ENCODE measurements around the gene IGFLR1. TPM values are rescaled to one million over a fixed set of nuclear protein-coding genes. Genes with fewer than 3 reads are reported as not detected.
A peak's percentile ranks its signal among the peaks of the same experiment; 100 is the strongest.

The IGFLR1 gene
- polyA plus RNA-seq, 6 donors from 2014 or later, result 114 to 195 (median 134) TPM

DNA sequence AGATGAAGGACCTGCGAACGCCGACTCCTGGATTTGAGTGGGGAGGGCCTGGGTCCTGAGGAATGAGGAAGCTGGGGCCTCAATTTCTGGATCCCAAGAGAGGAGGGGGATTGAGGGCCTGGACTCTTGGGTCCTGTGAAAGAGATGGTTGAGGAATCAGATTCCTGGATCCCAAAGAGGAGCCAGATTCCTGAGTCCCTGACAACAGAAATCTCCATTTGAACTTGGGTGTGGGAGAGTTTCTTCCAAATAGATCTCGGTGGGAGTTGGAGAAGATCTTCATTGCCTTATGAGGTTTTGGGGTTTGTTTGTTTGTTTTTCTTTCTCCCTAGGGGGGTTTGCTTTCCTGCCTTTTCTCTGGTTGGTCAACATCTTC, 3.8 kb upstream of the IGFLR1 start:
- Mint-ChIP-seq H3K9me3 (peaks cover 0 to 3% (median 0%) of the 10 kb centered on the region in 7 donors), H3K36me3 (peaks cover 0 to 8% of the 10 kb centered on the region in 2 donors), H3K27me3 (no peaks in the 10 kb centered on the region), H3K27ac (peak overlapping the region; percentile 69 to 100 (median 88)), H3K4me3 (peak overlapping the region; percentile 85 to 100 (median 96)), H3K4me1 (peaks cover 43 to 69% (median 58%) of the 10 kb centered on the region in 3 donors)
- DNase-seq, result no peak
- ATAC-seq (ENCODE audit: low read depth in 2 of 2), result no peak

DNA sequence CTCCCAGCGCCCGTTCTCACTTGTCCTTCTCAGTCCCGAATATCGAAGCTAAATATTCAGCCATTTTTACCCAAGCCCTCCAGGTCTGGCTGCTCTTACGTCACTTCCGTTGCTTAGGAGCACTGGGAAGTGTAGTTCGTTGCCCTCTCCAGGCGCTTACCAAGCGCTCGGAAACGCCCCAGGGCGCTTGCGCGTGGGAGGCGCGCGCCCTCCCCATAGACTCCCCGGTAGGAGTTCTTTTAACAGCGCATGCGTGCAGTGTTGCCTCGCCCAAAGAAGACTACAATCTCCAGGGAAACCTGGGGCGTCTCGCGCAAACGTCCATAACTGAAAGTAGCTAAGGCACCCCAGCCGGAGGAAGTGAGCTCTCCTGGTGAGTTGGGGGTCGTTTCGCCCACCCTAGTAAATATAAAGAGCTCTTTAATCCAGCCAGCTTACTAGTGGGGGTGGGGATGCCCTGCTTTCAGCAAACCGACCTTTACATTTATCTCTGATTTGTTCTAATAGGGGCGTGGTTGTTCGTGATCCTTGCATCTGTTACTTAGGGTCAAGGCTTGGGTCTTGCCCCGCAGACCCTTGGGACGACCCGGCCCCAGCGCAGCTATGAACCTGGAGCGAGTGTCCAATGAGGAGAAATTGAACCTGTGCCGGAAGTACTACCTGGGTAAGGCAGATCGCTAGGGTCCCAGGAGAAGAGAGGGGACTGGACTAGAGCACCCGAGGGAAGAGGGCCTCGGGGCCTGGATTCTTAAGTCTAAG, 3.3 kb upstream of the IGFLR1 start, which contains the start of the genes PSENEN and U2AF1L4:
PSENEN (plus strand) TSS at position 324 of the 759 bp plus-strand sequence; CDS start at position 604, 280 bp downstream.
U2AF1L4 (minus strand) TSS at position 91 of the 759 bp plus-strand sequence; CDS start at position 64, 27 bp downstream.
- ATAC-seq (ENCODE audit: low read depth in 2 of 2) (peak; percentile 52 to 57), DNase-seq (peak; percentile 97)
- H3K27ac Mint-ChIP-seq, result peak within 1 kb of the TSS; percentile 98 to 100 (median 99)
- peak within 1 kb of the TSS; percentile 85 to 100 (median 96) for H3K4me3 Mint-ChIP-seq
- H3K9me3 Mint-ChIP-seq, result peaks cover 0 to 3% (median 0%) of the 10 kb centered on the region in 7 donors
- no peaks in the 10 kb centered on the region for H3K27me3 Mint-ChIP-seq
- peaks cover 0 to 8% of the 10 kb centered on the region in 2 donors for H3K36me3 Mint-ChIP-seq
- H3K4me1 Mint-ChIP-seq, result peaks cover 43 to 74% (median 64%) of the 10 kb centered on the region in 3 donors

GRCh38 chr19:35744430-35745327, 2.4 kb upstream of the IGFLR1 start:
- Mint-ChIP-seq H3K4me3 (peak overlapping the region; percentile 85 to 100 (median 96)), H3K36me3 (peaks cover 0 to 8% of the 10 kb centered on the region in 2 donors), H3K4me1 (peaks cover 38 to 71% (median 65%) of the 10 kb centered on the region in 3 donors), H3K27ac (peak overlapping the region; percentile 98 to 100 (median 99)), H3K27me3 (no peaks in the 10 kb centered on the region), H3K9me3 (peaks cover 0 to 3% (median 0%) of the 10 kb centered on the region in 7 donors)
- peak; percentile 49 to 53 for ATAC-seq (ENCODE audit: low read depth in 2 of 2)
- peak; percentile 91 for DNase-seq

- Mint-ChIP-seq H3K4me3 (peak overlapping the region; percentile 85 to 100 (median 96)), H3K9me3 (peaks cover 0 to 2% (median 0%) of the 10 kb centered on the region in 7 donors), H3K27ac (peak overlapping the region; percentile 78 to 100 (median 98)), H3K36me3 (peaks cover 0 to 8% of the 10 kb centered on the region in 2 donors), H3K4me1 (peaks cover 32 to 73% (median 67%) of the 10 kb centered on the region in 3 donors), H3K27me3 (no peaks in the 10 kb centered on the region)
- DNase-seq, result no peak
- no peak for ATAC-seq (ENCODE audit: low read depth in 2 of 2)
These were observed 1.6 kb upstream of the IGFLR1 start for GRCh38 chr19:35743640-35744429.

- H3K9me3 Mint-ChIP-seq, result peaks cover 0 to 2% (median 0%) of the 10 kb centered on the region in 7 donors
- H3K4me3 Mint-ChIP-seq, result peak overlapping the region; percentile 85 to 98 (median 95)
- DNase-seq (no peak), ATAC-seq (ENCODE audit: low read depth in 2 of 2) (no peak)
- peak overlapping the region; percentile 61 to 99 (median 96) for H3K27ac Mint-ChIP-seq
- H3K4me1 Mint-ChIP-seq, result peaks cover 38 to 72% (median 70%) of the 10 kb centered on the region in 3 donors
- H3K27me3 Mint-ChIP-seq, result no peaks in the 10 kb centered on the region
- H3K36me3 Mint-ChIP-seq, result peaks cover 0 to 15% of the 10 kb centered on the region in 2 donors
These were observed 1.1 kb downstream of the IGFLR1 start for GRCh38 chr19:35741203-35741515.

DNA sequence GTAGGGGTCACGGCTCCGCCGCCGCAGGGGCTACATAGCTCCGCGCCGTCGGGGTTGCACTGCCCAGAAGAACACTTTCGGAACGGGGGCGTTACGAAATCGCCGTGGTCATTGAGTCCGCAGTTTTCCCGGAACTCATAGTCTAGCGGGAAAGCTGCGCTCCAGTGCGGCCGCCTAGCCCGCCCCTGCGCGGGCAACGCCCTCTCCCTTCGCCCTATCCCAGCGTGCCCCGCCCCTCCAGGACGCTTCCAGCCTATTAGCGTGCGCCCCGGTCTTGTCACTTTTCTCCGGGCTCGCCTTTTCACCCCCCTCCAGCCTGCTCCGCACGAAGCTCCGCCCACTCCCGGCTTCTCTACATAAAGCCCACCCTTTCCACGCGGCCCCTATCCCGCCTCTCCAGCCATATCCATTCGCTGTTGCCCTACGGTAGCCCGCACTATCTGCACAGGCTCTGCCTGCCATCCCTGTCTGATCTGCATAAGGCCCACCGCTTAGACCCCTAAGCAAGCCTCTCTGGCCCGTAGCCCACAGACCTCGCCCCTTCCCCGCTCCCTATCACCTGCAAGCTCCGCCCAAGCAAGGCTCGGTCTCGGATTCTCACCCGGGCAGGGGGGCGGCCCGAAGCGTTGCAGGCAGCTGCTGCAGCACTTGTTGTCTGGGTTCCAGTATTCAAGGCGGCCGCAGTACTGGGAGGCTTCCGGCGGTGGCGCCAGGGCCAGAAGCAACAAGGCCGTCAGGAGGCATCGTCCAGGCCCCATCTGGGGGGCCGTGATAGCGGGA, 1.6 kb downstream of the IGFLR1 start:
- ATAC-seq (ENCODE audit: low read depth in 2 of 2) (peak; percentile 61 to 64), DNase-seq (peak; percentile 92)
- Mint-ChIP-seq H3K4me1 (peaks cover 35 to 67% (median 65%) of the 10 kb centered on the region in 3 donors), H3K27me3 (no peaks in the 10 kb centered on the region), H3K27ac (peak overlapping the region; percentile 61 to 98 (median 94)), H3K4me3 (peak overlapping the region; percentile 85 to 98 (median 94)), H3K36me3 (peaks cover 0 to 21% of the 10 kb centered on the region in 2 donors), H3K9me3 (peaks cover 0 to 2% (median 0%) of the 10 kb centered on the region in 7 donors)

DNA sequence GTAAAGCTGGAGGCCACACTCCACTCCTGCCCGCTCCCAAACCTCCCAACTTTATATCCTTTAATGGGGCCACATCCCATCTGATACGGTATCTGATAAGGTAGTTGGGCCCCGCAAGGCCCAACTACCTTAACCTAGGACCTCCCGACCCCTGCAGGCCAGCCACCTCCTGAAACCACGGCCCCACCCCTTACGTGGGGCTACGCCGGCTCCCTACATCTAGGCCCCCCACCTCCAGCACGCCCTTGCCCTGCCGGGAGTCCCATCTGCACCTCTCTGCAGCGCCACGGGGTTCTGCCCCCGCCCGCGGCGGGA, 2.2 kb downstream of the IGFLR1 start:
- Mint-ChIP-seq H3K4me1 (peaks cover 37 to 68% (median 63%) of the 10 kb centered on the region in 3 donors), H3K9me3 (no peaks in the 10 kb centered on the region), H3K36me3 (peaks cover 0 to 24% of the 10 kb centered on the region in 2 donors), H3K4me3 (peak overlapping the region; percentile 85 to 98 (median 94)), H3K27me3 (no peaks in the 10 kb centered on the region), H3K27ac (peak overlapping the region in 2 of 6 donors; percentile 94 to 98)
- DNase-seq (no peak), ATAC-seq (ENCODE audit: low read depth in 2 of 2) (peak; percentile 3 to 6)

DNA sequence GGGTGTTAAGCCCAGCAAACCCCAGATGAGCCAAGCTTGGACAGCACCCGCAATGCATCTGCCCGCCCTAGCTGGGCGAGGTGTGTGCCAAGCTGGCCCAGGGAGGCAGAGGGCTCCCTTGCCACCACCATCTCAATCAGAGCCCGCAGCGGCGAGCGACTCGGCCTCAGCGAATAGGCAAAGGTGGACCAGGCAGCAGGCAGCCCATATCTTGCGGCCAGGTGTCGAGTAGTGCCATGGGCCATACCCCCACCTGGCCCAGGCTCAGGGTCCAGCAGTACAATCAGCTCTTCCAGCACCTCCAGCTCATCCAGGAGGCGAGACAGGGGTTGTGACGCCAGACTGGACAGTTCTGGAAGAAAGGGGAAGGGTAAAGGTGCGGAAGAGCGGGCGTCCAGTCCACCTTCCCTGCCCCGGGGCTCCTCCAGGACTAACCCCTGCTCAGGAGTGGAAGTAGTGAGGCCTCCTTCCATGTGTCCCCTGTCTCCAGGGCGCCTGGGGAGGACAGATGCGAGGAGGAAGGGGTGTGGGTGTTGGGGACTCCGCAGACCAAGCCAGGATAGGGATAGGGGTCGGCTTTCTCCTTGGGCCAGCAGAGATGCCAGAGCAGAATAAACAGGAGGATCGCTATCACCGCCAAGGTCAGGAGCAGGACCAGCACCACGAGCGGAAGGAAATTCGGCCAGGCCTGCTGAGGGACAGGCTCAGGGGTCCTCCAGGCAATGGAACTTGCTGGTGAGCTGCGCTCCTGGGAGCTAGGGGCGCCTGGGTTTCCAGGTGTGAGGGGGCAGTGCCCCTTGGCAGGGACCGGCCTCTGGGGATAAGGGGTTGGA, 2.8 kb downstream of the IGFLR1 start:
- H3K27me3 Mint-ChIP-seq, result no peaks in the 10 kb centered on the region
- DNase-seq, result no peak
- peak overlapping the region; percentile 85 to 98 (median 94) for H3K4me3 Mint-ChIP-seq
- H3K27ac Mint-ChIP-seq, result peak overlapping the region in 2 of 6 donors; percentile 88 to 94
- H3K36me3 Mint-ChIP-seq, result peaks cover 0 to 29% of the 10 kb centered on the region in 2 donors
- H3K9me3 Mint-ChIP-seq, result no peaks in the 10 kb centered on the region
- peaks cover 37 to 73% (median 60%) of the 10 kb centered on the region in 3 donors for H3K4me1 Mint-ChIP-seq
- ATAC-seq (ENCODE audit: low read depth in 2 of 2), result no peak

GRCh38 chr19:35738887-35739229, 3.4 kb downstream of the IGFLR1 start:
- Mint-ChIP-seq H3K9me3 (no peaks in the 10 kb centered on the region), H3K36me3 (peaks cover 0 to 35% of the 10 kb centered on the region in 2 donors), H3K4me3 (peak overlapping the region; percentile 21 to 94 (median 74)), H3K27me3 (no peaks in the 10 kb centered on the region), H3K4me1 (peaks cover 39 to 73% (median 58%) of the 10 kb centered on the region in 3 donors), H3K27ac (peak overlapping the region in 4 of 6 donors; percentile 15 to 88 (median 56))
- DNase-seq, result no peak
- no peak for ATAC-seq (ENCODE audit: low read depth in 2 of 2)

DNA sequence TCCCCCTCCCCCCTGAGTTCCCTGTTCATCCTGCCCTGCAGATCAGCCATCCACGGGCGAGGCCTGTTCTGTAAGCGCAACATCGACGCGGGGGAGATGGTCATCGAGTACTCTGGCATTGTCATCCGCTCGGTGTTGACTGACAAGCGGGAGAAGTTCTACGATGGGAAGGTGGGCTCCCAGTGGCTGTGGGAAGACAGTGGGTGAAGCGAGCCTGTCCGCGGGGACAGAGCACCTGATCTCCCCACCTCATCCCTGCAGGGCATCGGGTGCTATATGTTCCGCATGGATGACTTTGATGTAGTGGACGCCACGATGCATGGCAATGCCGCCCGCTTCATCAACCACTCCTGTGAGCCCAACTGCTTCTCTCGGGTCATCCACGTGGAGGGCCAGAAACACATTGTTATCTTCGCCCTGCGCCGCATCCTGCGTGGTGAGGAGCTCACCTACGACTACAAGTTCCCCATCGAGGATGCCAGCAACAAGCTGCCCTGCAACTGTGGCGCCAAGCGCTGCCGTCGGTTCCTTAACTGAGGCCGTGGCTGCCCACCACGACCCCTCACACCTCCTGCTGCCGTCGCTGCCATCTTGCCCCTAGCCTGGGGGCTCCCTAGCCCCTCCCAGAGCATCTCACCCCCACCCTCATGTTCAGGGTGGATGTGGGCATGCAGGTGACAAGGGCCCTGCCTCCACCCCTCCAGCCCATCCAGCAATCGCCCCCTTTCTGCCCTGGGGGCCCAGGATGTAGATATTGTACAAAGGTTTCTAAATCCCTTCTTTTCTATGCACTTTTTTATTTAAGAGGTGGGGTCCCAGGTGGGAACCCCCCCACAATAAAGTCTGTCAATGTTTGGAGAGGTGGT, 4.0 kb downstream of the IGFLR1 start:
- H3K4me3 Mint-ChIP-seq, result peak overlapping the region in 7 of 8 donors; percentile 21 to 87 (median 63)
- peak overlapping the region in 5 of 6 donors; percentile 15 to 88 (median 51) for H3K27ac Mint-ChIP-seq
- ATAC-seq (ENCODE audit: low read depth in 2 of 2) (no peak), DNase-seq (no peak)
- H3K27me3 Mint-ChIP-seq, result no peaks in the 10 kb centered on the region
- no peaks in the 10 kb centered on the region for H3K9me3 Mint-ChIP-seq
- H3K4me1 Mint-ChIP-seq, result peaks cover 40 to 71% (median 56%) of the 10 kb centered on the region in 3 donors
- H3K36me3 Mint-ChIP-seq, result peaks cover 0 to 37% of the 10 kb centered on the region in 2 donors

All from naive B cell (primary cell).